C4-2B (cell line): Measurements from ENCODE around the gene ATP10D.

Source experiments
- H3K27ac ChIP-seq: fragments of 450-650 bp; 2 replicates; pipeline ENCODE4 v1.5.1; 2017
- ZFX ChIP-seq: fragments of 450-650 bp; IDR thresholded peaks from 2 replicates; pipeline ENCODE4 v1.6.1; 2017
- TF ChIP-seq, protein P1 (sequence below): fragments of 450-650 bp; conservative IDR thresholded peaks from 2 replicates; pipeline ENCODE4 v1.5.1; 2017; ENCODE audit warnings: mild to moderate bottlenecking

ATP10D gene

DNA sequence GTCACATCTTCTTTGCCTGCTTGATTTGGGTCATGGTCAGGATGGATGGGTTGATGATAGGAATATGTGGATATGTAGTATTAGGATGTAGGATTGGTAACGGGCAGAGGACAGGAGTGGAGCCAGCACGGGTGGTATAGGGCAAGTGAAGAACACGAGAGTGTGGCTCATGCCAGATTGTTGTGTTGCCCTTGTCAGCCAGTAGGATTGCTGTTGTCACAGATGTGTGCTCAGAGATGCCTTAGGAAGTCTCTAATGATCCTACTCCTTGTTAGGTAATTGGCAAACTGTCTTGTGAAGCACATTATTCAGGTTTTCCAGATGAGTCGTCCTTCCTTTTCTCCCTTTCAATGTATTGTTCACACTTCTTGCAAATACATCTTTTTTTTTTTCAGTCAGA is 5.5 kb downstream of the ATP10D start:
- TF ChIP-seq, protein P1, sequence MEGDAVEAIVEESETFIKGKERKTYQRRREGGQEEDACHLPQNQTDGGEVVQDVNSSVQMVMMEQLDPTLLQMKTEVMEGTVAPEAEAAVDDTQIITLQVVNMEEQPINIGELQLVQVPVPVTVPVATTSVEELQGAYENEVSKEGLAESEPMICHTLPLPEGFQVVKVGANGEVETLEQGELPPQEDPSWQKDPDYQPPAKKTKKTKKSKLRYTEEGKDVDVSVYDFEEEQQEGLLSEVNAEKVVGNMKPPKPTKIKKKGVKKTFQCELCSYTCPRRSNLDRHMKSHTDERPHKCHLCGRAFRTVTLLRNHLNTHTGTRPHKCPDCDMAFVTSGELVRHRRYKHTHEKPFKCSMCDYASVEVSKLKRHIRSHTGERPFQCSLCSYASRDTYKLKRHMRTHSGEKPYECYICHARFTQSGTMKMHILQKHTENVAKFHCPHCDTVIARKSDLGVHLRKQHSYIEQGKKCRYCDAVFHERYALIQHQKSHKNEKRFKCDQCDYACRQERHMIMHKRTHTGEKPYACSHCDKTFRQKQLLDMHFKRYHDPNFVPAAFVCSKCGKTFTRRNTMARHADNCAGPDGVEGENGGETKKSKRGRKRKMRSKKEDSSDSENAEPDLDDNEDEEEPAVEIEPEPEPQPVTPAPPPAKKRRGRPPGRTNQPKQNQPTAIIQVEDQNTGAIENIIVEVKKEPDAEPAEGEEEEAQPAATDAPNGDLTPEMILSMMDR: peak; percentile 44
- TF ChIP-seq ZFX: no peak
- H3K27ac ChIP-seq: no peak overlapping the region

DNA sequence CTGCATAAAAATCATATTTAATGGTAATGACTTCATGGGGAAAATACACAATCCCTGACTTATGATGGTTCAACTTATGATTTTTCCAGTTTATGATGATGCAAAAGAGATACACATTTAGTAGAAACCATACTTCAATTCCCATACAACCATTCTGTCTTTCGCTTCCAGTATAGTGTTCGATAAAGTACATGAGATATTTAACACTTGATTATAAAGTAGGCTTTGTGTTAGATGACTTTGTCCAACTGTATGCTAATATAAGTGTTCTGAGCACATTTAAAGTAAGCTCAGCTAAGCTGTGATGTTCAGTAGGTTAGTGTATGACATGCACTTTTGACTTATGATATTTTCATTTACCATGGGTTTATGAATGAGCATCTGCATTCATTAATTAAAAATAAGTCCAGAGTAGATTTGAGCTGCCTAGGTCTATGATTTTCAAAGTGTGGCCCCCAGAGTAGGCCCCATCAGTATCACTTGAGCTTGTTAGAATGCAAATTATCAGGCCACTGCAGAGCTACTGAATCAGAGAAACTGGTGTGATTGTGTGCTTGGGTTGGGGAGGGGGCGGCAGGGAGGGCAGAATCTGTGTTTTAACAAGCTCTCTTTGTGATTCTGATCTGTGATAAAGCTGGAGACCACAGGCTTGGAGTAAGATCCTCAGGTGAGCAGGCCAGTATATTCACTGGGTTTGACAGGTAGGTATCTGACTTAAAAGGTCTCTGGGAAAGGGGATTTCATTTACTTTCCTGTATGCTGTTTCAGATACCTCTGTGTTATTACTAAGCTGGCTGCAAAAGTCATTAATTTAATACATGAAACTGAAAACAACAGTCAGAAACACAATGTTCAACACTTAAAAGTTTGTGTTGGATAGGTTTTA is 8.4 kb downstream of the ATP10D start:
- no peak overlapping the region for H3K27ac ChIP-seq
- TF ChIP-seq, protein P1: no peak
- no peak for TF ChIP-seq ZFX

DNA sequence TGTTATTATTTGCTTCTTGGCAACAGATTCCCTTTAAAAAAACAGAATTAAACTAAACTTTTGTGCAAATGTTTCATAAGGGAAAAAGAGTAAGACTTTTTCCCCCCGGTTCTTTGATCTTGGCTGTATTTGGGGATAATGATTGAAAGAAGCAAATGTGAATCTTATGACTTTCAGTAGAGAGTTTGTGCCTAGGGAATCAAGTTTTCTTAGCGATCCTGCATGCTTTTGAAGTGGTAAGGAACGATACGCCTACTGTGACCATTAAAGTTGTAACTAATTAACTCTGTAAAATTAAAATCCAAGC is 9.0 kb downstream of the ATP10D start:
- no peak overlapping the region for H3K27ac ChIP-seq
- TF ChIP-seq, protein P1: no peak
- TF ChIP-seq ZFX: no peak

DNA sequence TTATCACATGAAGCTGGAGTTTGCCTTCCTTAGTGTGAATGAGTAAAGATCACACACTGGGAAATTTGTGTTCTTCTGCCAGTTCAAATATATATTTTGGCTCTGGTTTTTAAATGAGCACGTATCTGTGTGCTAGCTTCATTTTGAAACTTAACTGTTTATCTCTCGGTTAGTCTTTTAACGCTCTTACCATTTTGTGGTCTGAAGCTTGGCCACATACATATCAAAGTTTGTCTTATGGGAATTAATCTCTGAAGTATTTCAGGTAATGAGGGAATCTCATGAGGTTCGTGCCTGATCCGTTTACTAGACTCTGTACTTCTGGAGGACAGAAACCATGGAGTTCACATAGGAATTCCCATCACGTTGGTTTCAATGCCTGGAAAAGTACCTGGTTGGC is 13.8 kb downstream of the ATP10D start:
- H3K27ac ChIP-seq: no peak overlapping the region
- TF ChIP-seq, protein P1: no peak
- no peak for TF ChIP-seq ZFX

DNA sequence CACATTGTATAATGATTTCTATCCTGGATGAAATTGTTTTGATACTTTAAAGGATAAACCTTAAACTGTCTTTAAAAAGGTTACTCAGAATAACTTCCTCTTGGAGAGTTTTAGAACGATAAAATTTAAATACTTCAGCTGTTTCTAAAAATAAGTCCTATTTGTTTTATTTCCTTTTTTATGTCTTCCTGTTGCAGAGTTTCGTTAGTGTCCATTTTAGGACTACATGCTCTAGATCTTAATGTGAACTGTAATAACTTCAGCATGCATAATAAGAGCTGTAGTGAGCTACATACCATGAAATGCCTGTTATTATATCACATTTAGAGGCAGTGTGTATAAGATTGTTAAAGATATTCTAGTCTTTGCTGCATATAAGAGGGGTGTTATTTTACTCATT is 14.6 kb downstream of the ATP10D start:
- H3K27ac ChIP-seq: no peak overlapping the region
- TF ChIP-seq, protein P1: no peak
- TF ChIP-seq ZFX: no peak

DNA sequence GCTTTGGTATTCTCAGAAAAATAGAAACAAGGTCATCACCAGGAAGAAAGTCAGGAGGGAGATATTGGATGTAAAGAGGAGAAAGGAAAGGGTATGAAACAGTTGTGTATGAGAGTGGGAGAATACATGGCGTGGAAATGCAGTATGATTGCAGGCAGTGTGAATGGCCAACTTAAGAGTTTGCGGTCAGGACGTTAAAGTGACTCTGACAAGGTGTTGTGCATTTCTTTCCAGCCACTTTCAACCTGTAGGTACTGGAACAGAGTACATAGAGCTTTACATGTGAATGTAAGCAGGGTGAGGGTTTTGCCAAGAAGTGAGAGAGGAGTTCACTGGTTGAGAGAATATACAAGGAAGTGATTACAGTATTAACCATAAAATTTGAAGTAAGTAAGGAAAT is 15.7 kb downstream of the ATP10D start:
- TF ChIP-seq, protein P1: no peak
- TF ChIP-seq ZFX: no peak

DNA sequence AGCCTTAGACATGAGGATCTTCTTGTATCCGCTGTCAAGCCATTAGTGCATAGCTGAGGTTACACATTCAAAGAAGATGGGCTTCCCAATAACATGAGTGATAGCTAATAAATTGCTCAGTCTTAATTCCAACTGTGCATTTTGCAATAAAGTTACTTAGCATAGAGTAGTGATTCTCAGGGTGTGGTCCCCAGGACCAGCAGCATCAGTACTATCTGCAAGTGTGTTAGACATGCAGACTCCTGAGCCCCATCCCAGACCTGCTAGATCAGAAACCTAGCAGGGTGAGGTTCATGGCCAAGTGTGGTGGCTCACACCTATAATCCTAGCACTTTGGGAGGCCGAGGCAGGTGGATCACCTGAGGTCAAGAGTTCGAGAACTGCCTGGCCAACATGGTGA is 20.1 kb downstream of the ATP10D start:
- TF ChIP-seq, protein P1: no peak
- no peak for TF ChIP-seq ZFX
- H3K27ac ChIP-seq: no peak overlapping the region

More for the DNA sequence above, 15.7 kb downstream of the ATP10D start:
- H3K27ac ChIP-seq: no peak overlapping the region
